ENCODE data around the gene CTNNAL1. TPM values are rescaled to one million over a fixed set of nuclear protein-coding genes. Genes with fewer than 3 reads are reported as not detected.

The CTNNAL1 gene
- polyA plus RNA-seq, 1 donor from 2014 or later = 24.7 TPM

- peak overlapping the region; percentile 65 for H3K9ac ChIP-seq (ENCODE audit: low read length)
- peak overlapping the region; percentile 85 for H3K4me3 ChIP-seq (ENCODE audit: low read length)
- H3K9me3 ChIP-seq (ENCODE audit: low read length) = no peaks in the 10 kb centered on the region
- TF ChIP-seq RAD21 (conservative IDR thresholded peaks at IDR 0.05) (no peak), TAF1 (IDR thresholded peaks at IDR 0.05; ENCODE audit: low read depth) (no peak), MXI1 (conservative IDR thresholded peaks at IDR 0.05; ENCODE audit: poor library complexity, severe bottlenecking) (peak; percentile 40), REST (IDR thresholded peaks at IDR 0.05; ENCODE audit: borderline replicate concordance) (no peak), EP300 (conservative IDR thresholded peaks at IDR 0.05; ENCODE audit: poor library complexity, severe bottlenecking) (no peak), EZH2 (IDR thresholded peaks at IDR 0.05; ENCODE audit: borderline replicate concordance, insufficient read depth, low read length, poor library complexity, severe bottlenecking) (no peak), SMC3 (conservative IDR thresholded peaks at IDR 0.05; ENCODE audit: poor library complexity) (no peak), POLR2AphosphoS5 (IDR thresholded peaks at IDR 0.05) (peak; percentile 14), CTCF (IDR thresholded peaks at IDR 0.05; ENCODE audit: poor library complexity, severe bottlenecking) (no peak)
- H3K36me3 ChIP-seq (ENCODE audit: insufficient read depth, low read length) = no peaks in the 10 kb centered on the region
- H3K9me2 ChIP-seq (ENCODE audit: insufficient read depth, low read length) = no peaks in the 10 kb centered on the region
- H3F3A ChIP-seq (ENCODE audit: insufficient read depth, low read length, poor library complexity, severe bottlenecking) = peaks cover 3% of the 10 kb centered on the region
- H3K4me2 ChIP-seq (ENCODE audit: low read length) = peak overlapping the region; percentile 98
- no peaks in the 10 kb centered on the region for H4K20me1 ChIP-seq (ENCODE audit: insufficient read depth)
- H3K79me2 ChIP-seq (replicated peaks; ENCODE audit: insufficient read depth, low read length) = peaks cover 24% of the 10 kb centered on the region
- no peak overlapping the region for H3K27ac ChIP-seq (ENCODE audit: low read length)
- H3K27me3 ChIP-seq (ENCODE audit: insufficient read depth, low read depth, low read length) = no peaks in the 10 kb centered on the region
- peak overlapping the region; percentile 44 for H2AFZ ChIP-seq (ENCODE audit: low read depth, low read length)
These were observed 1.1 kb downstream of the CTNNAL1 start for GRCh38 chr9:109012009-109012875.

- peaks cover 3% of the 10 kb centered on the region for H3F3A ChIP-seq (ENCODE audit: insufficient read depth, low read length, poor library complexity, severe bottlenecking)
- peak overlapping the region; percentile 85 for H3K4me3 ChIP-seq (ENCODE audit: low read length)
- H3K27ac ChIP-seq (ENCODE audit: low read length) = no peak overlapping the region
- H3K27me3 ChIP-seq (ENCODE audit: insufficient read depth, low read depth, low read length) = no peaks in the 10 kb centered on the region
- no peak overlapping the region for H3K4me2 ChIP-seq (ENCODE audit: low read length)
- no peaks in the 10 kb centered on the region for H3K9me2 ChIP-seq (ENCODE audit: insufficient read depth, low read length)
- no peaks in the 10 kb centered on the region for H4K20me1 ChIP-seq (ENCODE audit: insufficient read depth)
- H3K36me3 ChIP-seq (ENCODE audit: insufficient read depth, low read length) = no peaks in the 10 kb centered on the region
- TF ChIP-seq CTCF (IDR thresholded peaks at IDR 0.05; ENCODE audit: poor library complexity, severe bottlenecking) (no peak), TAF1 (IDR thresholded peaks at IDR 0.05; ENCODE audit: low read depth) (no peak), REST (IDR thresholded peaks at IDR 0.05; ENCODE audit: borderline replicate concordance) (no peak), EZH2 (IDR thresholded peaks at IDR 0.05; ENCODE audit: borderline replicate concordance, insufficient read depth, low read length, poor library complexity, severe bottlenecking) (no peak)
- no peak overlapping the region for H3K9ac ChIP-seq (ENCODE audit: low read length)
- no peaks in the 10 kb centered on the region for H3K9me3 ChIP-seq (ENCODE audit: low read length)
- no peak overlapping the region for H2AFZ ChIP-seq (ENCODE audit: low read depth, low read length)
- peaks cover 24% of the 10 kb centered on the region for H3K79me2 ChIP-seq (replicated peaks; ENCODE audit: insufficient read depth, low read length)
These were observed 2.0 kb downstream of the CTNNAL1 start for GRCh38 chr9:109011231-109011671.
